MG63 (cell line): ENCODE results near the gene WDR59. TPM values are rescaled to one million over a fixed set of nuclear protein-coding genes. Genes with fewer than 3 reads are reported as not detected.
"Not testable (repeated sequence)": the region's sequence is repeated elsewhere in the genome, so short reads cannot be mapped to it uniquely, and the experiment has no call there.

Source experiments
- DNase-seq: peaks from one replicate; pipeline ENCODE4 v3.0.0-alpha.2; 2020
- H3K27me3 ChIP-seq: fragments of 250-450 bp; sonication (Bioruptor Pico); 2 replicates; pipeline ENCODE4 v1.5.1; 2020; ENCODE audit warnings: mild to moderate bottlenecking, moderate library complexity
- H3K36me3 ChIP-seq: fragments of 250-450 bp; sonication (Bioruptor Pico); 2 replicates; pipeline ENCODE4 v1.5.1; 2020; ENCODE audit warnings: mild to moderate bottlenecking, moderate library complexity
- H3K4me3 ChIP-seq: fragments of 250-450 bp; sonication (Bioruptor Pico); 2 replicates; pipeline ENCODE4 v1.5.1; 2020; ENCODE audit warnings: mild to moderate bottlenecking, moderate library complexity
- H3K9me3 ChIP-seq: fragments of 250-450 bp; sonication (Bioruptor Pico); 2 replicates; pipeline ENCODE4 v1.5.1; 2020; ENCODE audit warnings: mild to moderate bottlenecking, moderate library complexity
- total RNA-seq: library from RNA; depleted of rRNA; stranded (reverse); fragments of >200 nt; shearing (Covaris generic); gene quantifications from 2 replicates; pipeline ENCODE4 v1.2.3, GENCODE V29; 2014; ENCODE audit warnings: low replicate concordance

Gene WDR59
- total RNA-seq, 1 experiment from 2014 or later: 5.4 TPM

DNA sequence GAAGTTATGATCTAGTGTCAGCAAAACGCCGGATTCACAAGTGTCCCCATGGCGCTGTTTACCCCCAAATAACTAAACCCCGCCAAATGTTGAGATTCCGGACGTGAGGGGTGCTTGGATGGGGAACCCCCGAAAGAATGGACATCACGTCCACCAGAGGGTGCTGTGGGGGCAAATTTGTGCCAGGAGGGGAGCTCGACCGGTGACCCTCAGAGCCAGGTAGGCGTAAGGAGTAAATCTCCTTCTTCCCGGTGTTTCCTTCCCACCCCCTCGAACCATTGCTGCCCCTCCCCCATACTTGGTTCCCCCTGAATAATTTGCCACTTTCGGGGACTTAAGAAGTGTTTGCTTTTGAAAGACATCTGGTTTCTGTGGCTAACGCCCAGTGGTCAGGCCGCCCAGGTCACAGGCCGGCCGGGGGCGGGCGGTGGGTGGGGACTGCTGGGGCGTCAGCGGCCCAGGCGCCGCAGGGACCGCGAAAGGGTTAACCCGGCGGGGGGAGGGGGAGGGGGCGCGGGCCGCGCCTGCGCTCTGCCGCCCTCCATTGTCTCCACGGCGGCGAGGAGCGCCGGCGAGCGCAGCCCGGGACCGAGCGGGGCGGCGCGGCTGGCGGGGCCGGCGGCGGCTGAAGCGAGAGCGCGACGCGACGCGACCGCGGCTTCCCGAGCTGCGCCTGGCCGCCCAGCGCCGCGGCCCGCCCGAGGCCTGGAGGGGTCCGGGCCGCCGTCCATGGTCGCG lies 13.7 kb upstream of the WDR59 start, which contains the start of gene ZNRF1:
ZNRF1 (plus strand) TSS at position 544 of the 738 bp plus-strand sequence. CDS start 648 bp downstream, outside the sequence.
- H3K27me3 ChIP-seq: no peaks in the 10 kb centered on the region
- no peaks in the 10 kb centered on the region for H3K36me3 ChIP-seq
- peak; percentile 83 for DNase-seq
- peak within 1 kb of the TSS; percentile 58 for H3K4me3 ChIP-seq
- H3K9me3 ChIP-seq: no peaks in the 10 kb centered on the region

GRCh38 chr16:74997042-74997491 lies 12.1 kb upstream of the WDR59 start:
- Histone ChIP-seq H3K4me3 (no peak overlapping the region), H3K27me3 (no peaks in the 10 kb centered on the region)
- no peak for DNase-seq

GRCh38 chr16:74995986-74996385 lies 11.1 kb upstream of the WDR59 start:
- Histone ChIP-seq H3K36me3 (no peaks in the 10 kb centered on the region), H3K4me3 (no peak overlapping the region), H3K27me3 (no peaks in the 10 kb centered on the region), H3K9me3 (no peaks in the 10 kb centered on the region)
- DNase-seq: no peak

More at GRCh38 chr16:74997042-74997491, 12.1 kb upstream of the WDR59 start:
- Histone ChIP-seq H3K9me3 (no peaks in the 10 kb centered on the region), H3K36me3 (no peaks in the 10 kb centered on the region)

DNA sequence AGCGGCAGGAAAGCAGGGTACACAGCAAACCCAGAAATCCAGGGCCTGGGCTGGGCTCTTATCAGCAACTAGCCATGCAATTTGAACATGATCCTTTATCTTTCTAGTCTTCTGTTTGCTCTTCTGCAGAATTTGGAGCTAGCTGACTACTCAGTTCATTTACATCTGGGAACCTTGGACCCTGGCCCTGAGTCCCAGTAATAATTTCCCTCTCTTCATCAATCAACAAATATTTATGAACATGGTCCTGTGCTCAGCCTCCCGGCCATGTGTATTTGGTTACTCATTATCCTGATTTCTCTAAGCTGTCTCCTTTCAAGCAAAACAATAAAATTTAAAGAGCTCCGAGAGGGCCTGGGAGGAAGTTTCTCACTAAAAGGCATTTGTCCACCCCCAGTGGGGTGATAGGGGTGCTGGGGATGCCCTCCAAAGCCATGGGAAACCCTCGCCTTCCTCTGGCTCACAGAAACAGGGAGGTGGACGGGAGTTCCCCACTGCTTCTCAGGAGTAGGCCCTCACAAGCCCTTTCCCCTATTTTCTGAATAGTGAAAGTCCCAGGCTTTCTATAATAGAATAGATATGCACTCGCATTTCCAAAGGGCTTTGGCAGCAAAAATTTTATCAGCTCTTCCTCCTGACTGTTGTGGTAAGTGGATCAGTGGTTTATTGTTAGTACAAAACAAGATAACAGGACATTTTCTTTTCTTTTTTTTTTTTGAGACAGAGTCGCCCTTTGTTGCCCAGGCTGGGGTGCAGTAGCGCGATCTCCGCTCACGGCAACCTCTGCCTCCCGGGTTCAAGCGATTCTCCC lies 6.9 kb upstream of the WDR59 start:
- no peaks in the 10 kb centered on the region for H3K36me3 ChIP-seq
- no peaks in the 10 kb centered on the region for H3K27me3 ChIP-seq
- DNase-seq: no peak
- no peaks in the 10 kb centered on the region for H3K9me3 ChIP-seq
- H3K4me3 ChIP-seq: no peak overlapping the region

- Histone ChIP-seq H3K9me3 (no peaks in the 10 kb centered on the region), H3K4me3 (no peak overlapping the region), H3K27me3 (no peaks in the 10 kb centered on the region), H3K36me3 (no peaks in the 10 kb centered on the region)
- no peak for DNase-seq
Observed at GRCh38 chr16:74991268-74991592, 6.3 kb upstream of the WDR59 start.

GRCh38 chr16:74990832-74991231 lies 5.9 kb upstream of the WDR59 start:
- no peaks in the 10 kb centered on the region for H3K27me3 ChIP-seq
- H3K36me3 ChIP-seq: no peaks in the 10 kb centered on the region
- DNase-seq: no peak
- no peak overlapping the region for H3K4me3 ChIP-seq
- no peaks in the 10 kb centered on the region for H3K9me3 ChIP-seq

DNA sequence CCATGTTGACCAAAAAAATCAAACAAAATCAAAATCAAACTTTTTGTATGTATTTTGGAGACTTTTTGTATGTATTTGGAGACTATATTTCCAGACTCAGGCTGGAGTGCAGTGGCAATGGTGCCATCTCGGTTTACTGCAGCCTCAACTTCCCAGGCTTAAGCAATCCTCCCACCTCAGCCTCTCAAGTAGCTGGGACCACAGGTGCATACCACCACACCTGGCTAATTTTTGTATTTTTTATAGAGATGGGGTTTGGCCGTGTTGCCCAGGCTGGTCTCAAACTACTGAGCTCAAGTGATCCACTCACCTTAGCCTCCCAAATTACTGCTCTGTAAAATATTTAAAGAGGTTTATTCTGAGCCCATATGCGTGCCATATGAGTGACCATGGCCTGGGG lies 4.9 kb upstream of the WDR59 start:
- not testable (repeated sequence) for DNase-seq

GRCh38 chr16:74987027-74987681 lies 2.2 kb upstream of the WDR59 start:
- Histone ChIP-seq H3K4me3 (no peak overlapping the region), H3K36me3 (no peaks in the 10 kb centered on the region), H3K27me3 (no peaks in the 10 kb centered on the region), H3K9me3 (no peaks in the 10 kb centered on the region)
- DNase-seq: no peak

More for the DNA sequence above, 4.9 kb upstream of the WDR59 start:
- H3K27me3 ChIP-seq, H3K4me3 ChIP-seq, H3K36me3 ChIP-seq, H3K9me3 ChIP-seq: not testable (repeated sequence)

DNA sequence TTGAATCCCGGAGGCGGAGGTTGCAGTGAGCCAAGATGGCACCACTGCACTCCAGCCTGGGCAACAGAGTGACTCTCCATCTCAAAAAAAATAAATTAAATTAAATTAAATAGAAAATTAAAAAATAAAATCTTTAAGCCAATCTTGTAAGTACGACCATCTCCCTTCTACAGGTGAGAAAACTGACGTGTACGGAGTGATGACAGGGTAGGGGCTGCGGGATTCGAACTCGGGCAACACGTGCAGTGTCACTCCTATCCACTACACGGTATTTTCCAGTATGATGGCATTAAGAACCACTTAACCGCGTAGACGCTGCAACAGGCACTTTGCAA lies 762 bp downstream of the WDR59 start:
- H3K27me3 ChIP-seq: no peaks in the 10 kb centered on the region
- peak overlapping the region; percentile 81 for H3K4me3 ChIP-seq
- H3K9me3 ChIP-seq: no peaks in the 10 kb centered on the region
- DNase-seq: no peak
- no peaks in the 10 kb centered on the region for H3K36me3 ChIP-seq

- H3K27me3 ChIP-seq: no peaks in the 10 kb centered on the region
- no peaks in the 10 kb centered on the region for H3K36me3 ChIP-seq
- no peaks in the 10 kb centered on the region for H3K9me3 ChIP-seq
- no peak for DNase-seq
- H3K4me3 ChIP-seq: no peak overlapping the region
Observed at GRCh38 chr16:74982256-74982655, 2.7 kb downstream of the WDR59 start.

DNA sequence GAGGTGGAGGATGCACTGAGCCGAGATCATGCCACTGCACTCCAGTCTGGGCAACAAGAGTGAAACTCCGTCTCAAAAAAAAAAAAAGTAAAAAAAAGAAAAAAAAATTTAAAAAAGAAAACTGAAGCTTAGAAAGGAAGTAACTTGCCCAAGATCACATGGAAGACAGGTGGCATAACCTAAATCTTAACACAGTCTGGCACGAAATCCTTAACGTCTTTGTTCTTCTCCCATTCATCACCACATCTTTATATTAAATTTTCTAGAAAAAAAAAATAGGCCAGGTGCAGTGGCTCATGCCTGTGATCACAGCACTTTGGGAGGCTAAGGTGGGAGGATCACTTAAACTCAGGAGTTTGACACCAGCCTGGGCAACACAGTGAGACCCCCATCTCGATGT lies 9.3 kb downstream of the WDR59 start:
- no peaks in the 10 kb centered on the region for H3K27me3 ChIP-seq
- no peaks in the 10 kb centered on the region for H3K9me3 ChIP-seq
- no peak overlapping the region for H3K4me3 ChIP-seq
- no peaks in the 10 kb centered on the region for H3K36me3 ChIP-seq
- DNase-seq: no peak

GRCh38 chr16:74973304-74973703 lies 11.6 kb downstream of the WDR59 start:
- H3K9me3 ChIP-seq: no peaks in the 10 kb centered on the region
- H3K27me3 ChIP-seq: no peaks in the 10 kb centered on the region
- H3K36me3 ChIP-seq: no peaks in the 10 kb centered on the region
- H3K4me3 ChIP-seq: no peak overlapping the region
- DNase-seq: no peak

DNA sequence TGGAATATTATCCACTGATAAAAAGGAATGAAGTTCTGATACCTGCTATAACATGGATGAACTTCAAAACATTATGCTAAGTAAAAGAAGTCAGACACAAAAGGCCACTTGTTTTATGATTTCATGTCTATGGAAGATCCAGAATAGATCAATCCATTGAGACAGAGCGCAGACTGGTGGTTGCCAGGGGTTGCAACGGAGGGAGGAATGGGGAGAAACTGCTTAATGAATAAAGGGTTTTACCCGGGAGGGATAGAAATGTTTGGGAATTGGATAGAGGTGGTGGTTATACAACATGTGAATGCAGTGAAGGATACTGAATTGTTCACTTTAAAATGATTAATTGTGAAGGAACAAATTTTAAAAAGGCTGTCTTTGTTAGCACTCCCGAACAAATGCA lies 30.2 kb downstream of the WDR59 start:
- no peaks in the 10 kb centered on the region for H3K27me3 ChIP-seq
- no peak overlapping the region for H3K4me3 ChIP-seq
- DNase-seq: no peak
- H3K36me3 ChIP-seq: no peaks in the 10 kb centered on the region; the same call in 1 of the 2 replicates
- no peaks in the 10 kb centered on the region for H3K9me3 ChIP-seq

DNA sequence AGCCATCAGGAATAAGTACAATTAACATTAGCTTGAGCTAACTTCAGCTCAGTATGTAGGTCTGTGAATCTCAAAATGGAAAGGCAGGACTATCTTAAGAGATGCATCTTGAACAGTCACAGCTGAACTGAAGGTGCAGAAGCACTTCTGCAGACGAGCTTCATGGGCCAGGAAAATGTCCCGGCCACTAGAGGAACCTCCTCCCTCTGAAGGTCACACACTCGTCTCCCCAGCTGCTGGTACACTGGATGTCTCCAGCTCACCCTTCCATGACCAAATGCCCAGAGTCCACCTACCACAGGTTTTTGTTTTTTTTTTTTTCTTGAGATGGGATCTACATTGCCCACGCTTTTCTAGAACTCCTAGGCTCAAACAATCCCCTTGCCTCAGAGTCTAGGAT lies 33.2 kb downstream of the WDR59 start:
- H3K36me3 ChIP-seq: no peaks in the 10 kb centered on the region
- no peak for DNase-seq

GRCh38 chr16:74951206-74951605 lies 33.7 kb downstream of the WDR59 start:
- Histone ChIP-seq H3K36me3 (no peaks in the 10 kb centered on the region), H3K4me3 (no peak overlapping the region), H3K27me3 (no peaks in the 10 kb centered on the region), H3K9me3 (no peaks in the 10 kb centered on the region)
- no peak for DNase-seq

More for the DNA sequence above, 33.2 kb downstream of the WDR59 start:
- Histone ChIP-seq H3K4me3 (no peak overlapping the region), H3K27me3 (no peaks in the 10 kb centered on the region), H3K9me3 (no peaks in the 10 kb centered on the region)

- Histone ChIP-seq H3K9me3 (no peaks in the 10 kb centered on the region), H3K36me3 (no peaks in the 10 kb centered on the region), H3K27me3 (no peaks in the 10 kb centered on the region), H3K4me3 (no peak overlapping the region)
- no peak for DNase-seq
Observed at GRCh38 chr16:74950511-74950910, 34.4 kb downstream of the WDR59 start.

- H3K27me3 ChIP-seq: no peaks in the 10 kb centered on the region
- H3K9me3 ChIP-seq: no peaks in the 10 kb centered on the region
- H3K4me3 ChIP-seq: no peak overlapping the region
- DNase-seq: no peak
- no peaks in the 10 kb centered on the region for H3K36me3 ChIP-seq
Observed at GRCh38 chr16:74949309-74949708, 35.6 kb downstream of the WDR59 start.
